T-helper 1 cell (primary cell): ENCODE results near the gene SEMA3C.
"Not testable (repeated sequence)": the region's sequence is repeated elsewhere in the genome, so short reads cannot be mapped to it uniquely, and the experiment has no call there.

Source experiments
- DNase-seq, 5 donors: peaks; one replicate each; pipeline ENCODE4 v3.0.0-alpha.2; 2012 to 2020
- total RNA-seq, 4 donors: gene quantifications; one replicate each; lab custom pipeline; 2026; lab: John Stamatoyannopoulos, UW

SEMA3C gene
- 0 to 0.15 (median 0) reads per million in 4 donors for total RNA-seq

GRCh38 chr7:80918909-80919721 lies at the start of gene SEMA3C:
TSS of gene SEMA3C (minus strand) at chr7:80919051. CDS start at chr7:80916781, 2,270 bp downstream.
- no peak for DNase-seq

GRCh38 chr7:80968606-80969005 lies 49.8 kb upstream of the SEMA3C start:
- DNase-seq = no peak

- no peak for DNase-seq
Measured at GRCh38 chr7:80967917-80968297, 49.1 kb upstream of the SEMA3C start.

- no peak for DNase-seq
Measured at GRCh38 chr7:80967071-80967916, 48.4 kb upstream of the SEMA3C start.

- no peak for DNase-seq
Measured at GRCh38 chr7:80960244-80960795, 41.5 kb upstream of the SEMA3C start.

GRCh38 chr7:80957226-80957777 lies 38.5 kb upstream of the SEMA3C start:
- DNase-seq = no peak

GRCh38 chr7:80954191-80954590 lies 35.3 kb upstream of the SEMA3C start:
- no peak for DNase-seq

- DNase-seq = no peak
Measured at GRCh38 chr7:80950550-80950967, 31.7 kb upstream of the SEMA3C start.

GRCh38 chr7:80949449-80949848 lies 30.6 kb upstream of the SEMA3C start:
- no peak for DNase-seq

- DNase-seq = no peak
Measured at GRCh38 chr7:80946858-80947257, 28.0 kb upstream of the SEMA3C start.

- no peak for DNase-seq
Measured at GRCh38 chr7:80945976-80946375, 27.1 kb upstream of the SEMA3C start.

GRCh38 chr7:80943342-80943741 lies 24.5 kb upstream of the SEMA3C start:
- no peak for DNase-seq

GRCh38 chr7:80942261-80943041 lies 23.6 kb upstream of the SEMA3C start:
- DNase-seq = no peak

GRCh38 chr7:80941208-80941758 lies 22.4 kb upstream of the SEMA3C start:
- DNase-seq = no peak

- no peak for DNase-seq
Measured at GRCh38 chr7:80940539-80941207, 21.8 kb upstream of the SEMA3C start.

GRCh38 chr7:80937336-80937735 lies 18.5 kb upstream of the SEMA3C start:
- no peak for DNase-seq

- DNase-seq = no peak
Measured at GRCh38 chr7:80935991-80936780, 17.3 kb upstream of the SEMA3C start.

GRCh38 chr7:80934321-80934720 lies 15.5 kb upstream of the SEMA3C start:
- DNase-seq = no peak

GRCh38 chr7:80932536-80932935 lies 13.7 kb upstream of the SEMA3C start:
- no peak for DNase-seq

- DNase-seq = no peak
Measured at GRCh38 chr7:80929619-80930018, 10.8 kb upstream of the SEMA3C start.

GRCh38 chr7:80926955-80927354 lies 8.1 kb upstream of the SEMA3C start:
- DNase-seq = not testable (repeated sequence)
